HepG2 (cell line): Measurements from ENCODE around the gene CCNJL. TPM values are rescaled to one million over a fixed set of nuclear protein-coding genes. Genes with fewer than 3 reads are reported as not detected.

Experiments
- DMAP1 ChIP-seq: IDR thresholded peaks from 2 replicates; pipeline ENCODE4 v1.6.1; 2016
- ESRRA ChIP-seq: sonication (generic); formaldehyde crosslinking; IDR thresholded peaks from 2 replicates; pipeline ENCODE4 v1.5.1; 2020; ENCODE audit warnings: mild to moderate bottlenecking, low read depth, missing genetic modification reagents
- KDM5A ChIP-seq: fragments of 200-600 bp; sonication (generic); IDR thresholded peaks from 2 replicates; pipeline ENCODE4 v1.7.0; 2018; ENCODE audit warnings: antibody characterized with exemption, mild to moderate bottlenecking, low read length, borderline replicate concordance
- NKX3-1 ChIP-seq: sonication (generic); formaldehyde crosslinking; IDR thresholded peaks from 2 replicates; pipeline ENCODE4 v1.5.0; 2020; ENCODE audit warnings: missing genetic modification reagents
- RBM22 ChIP-seq: fragments of 200-400 bp; formaldehyde crosslinking; optimal IDR thresholded peaks from 2 replicates; pipeline ENCODE3; 2017; ENCODE audit warnings: mild to moderate bottlenecking, low read length, moderate library complexity
- RXRB ChIP-seq: IDR thresholded peaks from 2 replicates; pipeline ENCODE4 v1.6.1; 2016; ENCODE audit warnings: borderline replicate concordance, missing genetic modification reagents, missing compliant biosample characterization
- SOX6 ChIP-seq, 2 experiments: fragments of 450-650 bp in 1 of 2; sonication (generic) in 1 of 2; formaldehyde crosslinking in 1 of 2; IDR thresholded peaks; 2 replicates each; pipeline versions ENCODE4 v1.4.0 to v1.6.1; 2017 to 2020; ENCODE audit warnings: antibody characterized with exemption in 1 of 2, mild to moderate bottlenecking in 1 of 2, missing genetic modification reagents in 1 of 2
- TIGD3 ChIP-seq: sonication (generic); formaldehyde crosslinking; IDR thresholded peaks from 2 replicates; pipeline ENCODE4 v1.5.1; 2020; ENCODE audit warnings: mild to moderate bottlenecking, missing genetic modification reagents, borderline replicate concordance
- ZMYM2 ChIP-seq: sonication (generic); formaldehyde crosslinking; IDR thresholded peaks from 2 replicates; pipeline ENCODE4 v1.8.0; 2022; ENCODE audit warnings: mild to moderate bottlenecking, missing genetic modification reagents
- ZNF138 ChIP-seq: sonication (generic); formaldehyde crosslinking; IDR thresholded peaks from 2 replicates; pipeline ENCODE4 v1.5.0; 2020; ENCODE audit warnings: mild to moderate bottlenecking, low read depth, missing genetic modification reagents
- ZNF367 ChIP-seq: sonication (generic); formaldehyde crosslinking; IDR thresholded peaks from 2 replicates; pipeline ENCODE4 v1.4.0; 2020; ENCODE audit warnings: missing genetic modification reagents, borderline replicate concordance
- ZNF580 ChIP-seq: IDR thresholded peaks from 2 replicates; pipeline ENCODE4 v1.6.1; 2016; ENCODE audit warnings: low read depth, borderline replicate concordance
- ZNF609 ChIP-seq: sonication (generic); formaldehyde crosslinking; IDR thresholded peaks from 2 replicates; pipeline ENCODE4 v1.4.0; 2020; ENCODE audit warnings: mild to moderate bottlenecking, missing genetic modification reagents, borderline replicate concordance
- ZNF619 ChIP-seq: sonication (generic); formaldehyde crosslinking; IDR thresholded peaks from 2 replicates; pipeline ENCODE4 v1.4.0; 2020; ENCODE audit warnings: mild to moderate bottlenecking, missing genetic modification reagents
- polyA plus RNA-seq, 8 experiments: library from polyadenylated mRNA; depleted of rRNA in 3 of 8; stranded (reverse) in 7 of 8; unstranded in 1 of 8; fragments of >200 nt; fragmentation: Illumina TruSeq in 4 of 8; extraction: Trizol in 4 of 8; gene quantifications; 2 replicates each; pipeline versions ENCODE4 v1.2.1 to v1.2.3, GENCODE V29; 2011 to 2016; ENCODE audit warnings: low read depth in 4 of 8, missing spikeins in 1 of 8, mixed read lengths in 1 of 8; ENCODE audit not compliant: insufficient read depth in 1 of 8
- total RNA-seq, 5 experiments: library from RNA; depleted of rRNA; stranded (reverse); fragments of >200 nt; fragmentation: Illumina TruSeq; extraction: Trizol; gene quantifications; 2 replicates each; pipeline ENCODE4 v1.2.3, GENCODE V29; 2016; ENCODE audit warnings: low read depth in 1 of 5
- TF ChIP-seq, protein P1 (sequence below): sonication (generic); formaldehyde crosslinking; conservative IDR thresholded peaks from 2 replicates; pipeline ENCODE4 v1.4.0; 2020; ENCODE audit warnings: mild to moderate bottlenecking, missing genetic modification reagents, moderate library complexity
- TF ChIP-seq, protein P2 (sequence below): IDR thresholded peaks from 2 replicates; pipeline ENCODE4 v1.6.1; 2016; ENCODE audit warnings: missing compliant biosample characterization, missing genetic modification reagents, borderline replicate concordance
- TF ChIP-seq, protein P3 (sequence below): sonication (generic); formaldehyde crosslinking; IDR thresholded peaks from 2 replicates; pipeline ENCODE4 v1.4.0; 2020; ENCODE audit warnings: missing genetic modification reagents

Gene CCNJL
- total and polyA plus RNA-seq, 2 of the 13 experiments (the other 11 are each of a cell fraction or from before 2014, with no cell fraction given): 1.6 to 4.4 TPM

GRCh38 chr5:160266752-160267345 lies 45.5 kb downstream of the CCNJL start (continued):
- TF ChIP-seq ZNF138 (CRISPR knock-in tag): no peak
- TF ChIP-seq, protein P1, sequence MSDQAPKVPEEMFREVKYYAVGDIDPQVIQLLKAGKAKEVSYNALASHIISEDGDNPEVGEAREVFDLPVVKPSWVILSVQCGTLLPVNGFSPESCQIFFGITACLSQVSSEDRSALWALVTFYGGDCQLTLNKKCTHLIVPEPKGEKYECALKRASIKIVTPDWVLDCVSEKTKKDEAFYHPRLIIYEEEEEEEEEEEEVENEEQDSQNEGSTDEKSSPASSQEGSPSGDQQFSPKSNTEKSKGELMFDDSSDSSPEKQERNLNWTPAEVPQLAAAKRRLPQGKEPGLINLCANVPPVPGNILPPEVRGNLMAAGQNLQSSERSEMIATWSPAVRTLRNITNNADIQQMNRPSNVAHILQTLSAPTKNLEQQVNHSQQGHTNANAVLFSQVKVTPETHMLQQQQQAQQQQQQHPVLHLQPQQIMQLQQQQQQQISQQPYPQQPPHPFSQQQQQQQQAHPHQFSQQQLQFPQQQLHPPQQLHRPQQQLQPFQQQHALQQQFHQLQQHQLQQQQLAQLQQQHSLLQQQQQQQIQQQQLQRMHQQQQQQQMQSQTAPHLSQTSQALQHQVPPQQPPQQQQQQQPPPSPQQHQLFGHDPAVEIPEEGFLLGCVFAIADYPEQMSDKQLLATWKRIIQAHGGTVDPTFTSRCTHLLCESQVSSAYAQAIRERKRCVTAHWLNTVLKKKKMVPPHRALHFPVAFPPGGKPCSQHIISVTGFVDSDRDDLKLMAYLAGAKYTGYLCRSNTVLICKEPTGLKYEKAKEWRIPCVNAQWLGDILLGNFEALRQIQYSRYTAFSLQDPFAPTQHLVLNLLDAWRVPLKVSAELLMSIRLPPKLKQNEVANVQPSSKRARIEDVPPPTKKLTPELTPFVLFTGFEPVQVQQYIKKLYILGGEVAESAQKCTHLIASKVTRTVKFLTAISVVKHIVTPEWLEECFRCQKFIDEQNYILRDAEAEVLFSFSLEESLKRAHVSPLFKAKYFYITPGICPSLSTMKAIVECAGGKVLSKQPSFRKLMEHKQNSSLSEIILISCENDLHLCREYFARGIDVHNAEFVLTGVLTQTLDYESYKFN (CRISPR knock-in tag): peak; percentile 49
- TF ChIP-seq RBM22: no peak
- no peak for TF ChIP-seq NKX3-1 (CRISPR knock-in tag)
- no peak for TF ChIP-seq ZNF367 (CRISPR knock-in tag)
- TF ChIP-seq, protein P2, sequence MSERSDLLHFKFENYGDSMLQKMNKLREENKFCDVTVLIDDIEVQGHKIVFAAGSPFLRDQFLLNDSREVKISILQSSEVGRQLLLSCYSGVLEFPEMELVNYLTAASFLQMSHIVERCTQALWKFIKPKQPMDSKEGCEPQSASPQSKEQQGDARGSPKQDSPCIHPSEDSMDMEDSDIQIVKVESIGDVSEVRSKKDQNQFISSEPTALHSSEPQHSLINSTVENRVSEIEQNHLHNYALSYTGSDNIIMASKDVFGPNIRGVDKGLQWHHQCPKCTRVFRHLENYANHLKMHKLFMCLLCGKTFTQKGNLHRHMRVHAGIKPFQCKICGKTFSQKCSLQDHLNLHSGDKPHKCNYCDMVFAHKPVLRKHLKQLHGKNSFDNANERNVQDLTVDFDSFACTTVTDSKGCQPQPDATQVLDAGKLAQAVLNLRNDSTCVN (CRISPR knock-in tag): no peak
- no peak for TF ChIP-seq KDM5A
- TF ChIP-seq, protein P3, sequence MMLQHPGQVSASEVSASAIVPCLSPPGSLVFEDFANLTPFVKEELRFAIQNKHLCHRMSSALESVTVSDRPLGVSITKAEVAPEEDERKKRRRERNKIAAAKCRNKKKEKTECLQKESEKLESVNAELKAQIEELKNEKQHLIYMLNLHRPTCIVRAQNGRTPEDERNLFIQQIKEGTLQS (CRISPR knock-in tag): no peak
- no peak for TF ChIP-seq ZNF580 (CRISPR knock-in tag)
- no peak for TF ChIP-seq TIGD3
- no peak for TF ChIP-seq DMAP1
- peak; percentile 46; the same call in 1 of the 2 replicates for TF ChIP-seq RXRB (CRISPR knock-in tag)
- TF ChIP-seq ZMYM2 (CRISPR knock-in tag): no peak
- no peak for TF ChIP-seq ZNF609 (CRISPR knock-in tag)
- TF ChIP-seq ESRRA (CRISPR knock-in tag): peak; percentile 61; the same call in 1 of the 2 replicates
- TF ChIP-seq ZNF619 (CRISPR knock-in tag): no peak
- no peak for TF ChIP-seq SOX6 (IDR thresholded peaks at IDR 0.05)
- TF ChIP-seq SOX6 (CRISPR knock-in tag; IDR thresholded peaks at IDR 0.05): 0 out of 2 replicates have a peak, but pooled peaks have one; percentile 30
